Hepatocyte (in vitro differentiated cells): ENCODE data around the gene CD300E.

ENCODE experiments used
- CTCF ChIP-seq: fragments of 200-600 bp; sonication (generic); IDR thresholded peaks from 2 replicates; pipeline ENCODE4 v1.5.1; 2016; ENCODE audit warnings: antibody characterized with exemption, mild to moderate bottlenecking; ENCODE audit not compliant: poor library complexity
- EZH2 ChIP-seq: fragments of 200-600 bp; sonication (generic); IDR thresholded peaks from 2 replicates; pipeline ENCODE4 v1.6.1; 2016; ENCODE audit warnings: antibody characterized with exemption, mild to moderate bottlenecking, borderline replicate concordance
- EZH2phosphoT487 ChIP-seq: fragments of 200-600 bp; sonication (generic); IDR thresholded peaks from one replicate; pipeline ENCODE4 v1.6.1; 2018; ENCODE audit warnings: antibody characterized with exemption, mild to moderate bottlenecking, low read depth, moderate library complexity; ENCODE audit not compliant: unreplicated experiment, severe bottlenecking

GRCh38 chr17:74643826-74644225, 20.3 kb upstream of the CD300E start:
- TF ChIP-seq CTCF (no peak), EZH2phosphoT487 (no peak), EZH2 (no peak)
